SU-DHL-6 (cell line): ENCODE measurements around the gene CUX1.

ENCODE experiments used
- CTCF ChIP-seq: fragments of 200-600 bp; sonication (generic); IDR thresholded peaks from one replicate; pipeline ENCODE4 v1.5.1; 2017; ENCODE audit warnings: antibody characterized with exemption, mild to moderate bottlenecking, low read length, moderate library complexity; ENCODE audit not compliant: insufficient read depth, poor library complexity, severe bottlenecking
- EZH2phosphoT487 ChIP-seq: fragments of 200-600 bp; sonication (generic), shearing (Covaris generic); conservative IDR thresholded peaks from 2 replicates; pipeline ENCODE4 v1.6.1; 2018; ENCODE audit warnings: mild to moderate bottlenecking, antibody characterized with exemption, low read length, moderate library complexity, mixed read lengths

- TF ChIP-seq CTCF (no peak), EZH2phosphoT487 (no peak)
Observed at GRCh38 chr7:102089175-102090098, 272.0 kb downstream of the CUX1 start.
